ENCODE results near the gene LYL1. TPM values are rescaled to one million over a fixed set of nuclear protein-coding genes. Genes with fewer than 3 reads are reported as not detected.
A peak's percentile ranks its signal among the peaks of the same experiment; 100 is the strongest.

The LYL1 gene
- total RNA-seq, 4 donors from 2014 or later = 4.5 to 33.4 (median 16.7) TPM

GRCh38 chr19:13098277-13099072 lies 4.2 kb downstream of the LYL1 start:
- 1 to 9% methylated on average over 23 to 36 of the region's 58 CpGs for WGBS, 2 donors (ENCODE audit: low coverage in 1 of 2)

GRCh38 chr19:13097463-13098258 lies 5.0 kb downstream of the LYL1 start:
- intact Hi-C loops (cut with DNase I; ENCODE audit: low total_unique reads) = loop anchor here (10.0 kb wide), 1 partner anchor 213 kb away; the partner anchor contains the start of genes DNASE2 and KLF1
- Histone ChIP-seq H3K4me1 (peaks cover 32 to 73% (median 59%) of the 10 kb centered on the region in 4 donors), H3K9me3 (no peaks in the 10 kb centered on the region), H3K4me3 (peak overlapping the region; percentile 13 to 49 (median 38)), H3K27me3 (no peaks in the 10 kb centered on the region), H3K36me3 (no peaks in the 10 kb centered on the region), H3K27ac (peak overlapping the region; percentile 89 to 93 (median 92))
- WGBS, 2 donors (ENCODE audit: low coverage in 1 of 2) = 26 to 60% methylated on average over 2 to 33 of the region's 69 CpGs
- DNase-seq = no peak
- TF ChIP-seq POLR2AphosphoS5 (IDR thresholded peaks at IDR 0.05) (no peak), CTCF (IDR thresholded peaks at IDR 0.05) (no peak), EP300 (IDR thresholded peaks at IDR 0.05; ENCODE audit: low read depth) (no peak), POLR2A (IDR thresholded peaks at IDR 0.05) (no peak)
- in situ Hi-C loops (cut with MboI; ENCODE audit: low pct_ligation_motif_present in 1 of 4, low pct_unique_long_range_greater_than_20kb in 1 of 4, low sequenced_read_pairs in 3 of 4) = loop anchor here in 1 of 4 donors (25.0 kb wide), 1 partner anchor 110 kb away; the partner anchor contains the start of gene NFIX

More at GRCh38 chr19:13098277-13099072, 4.2 kb downstream of the LYL1 start:
- H3K9me3 ChIP-seq = no peaks in the 10 kb centered on the region
- H3K27me3 ChIP-seq = no peaks in the 10 kb centered on the region
- intact Hi-C loops (cut with DNase I; ENCODE audit: low total_unique reads) = loop anchor here (10.0 kb wide), 1 partner anchor 214 kb away; the partner anchor contains the start of genes DNASE2 and KLF1
- H3K27ac ChIP-seq = peak overlapping the region; percentile 89 to 93 (median 92)
- no peak for TF ChIP-seq EP300 (IDR thresholded peaks at IDR 0.05; ENCODE audit: low read depth)
- H3K4me3 ChIP-seq = peak overlapping the region; percentile 15 to 49 (median 38)
- H3K36me3 ChIP-seq = no peaks in the 10 kb centered on the region
- H3K4me1 ChIP-seq = peaks cover 38 to 80% (median 65%) of the 10 kb centered on the region in 4 donors
- DNase-seq = no peak
- in situ Hi-C loops (cut with MboI; ENCODE audit: low pct_ligation_motif_present in 1 of 4, low pct_unique_long_range_greater_than_20kb in 1 of 4, low sequenced_read_pairs in 3 of 4) = loop anchor here in 1 of 4 donors (25.0 kb wide), 1 partner anchor 111 kb away; the partner anchor contains the start of gene NFIX

- Histone ChIP-seq H3K4me1 (peaks cover 32 to 73% (median 57%) of the 10 kb centered on the region in 4 donors), H3K27me3 (no peaks in the 10 kb centered on the region), H3K27ac (peak overlapping the region; percentile 89 to 93 (median 92)), H3K36me3 (no peaks in the 10 kb centered on the region), H3K9me3 (no peaks in the 10 kb centered on the region), H3K4me3 (peak overlapping the region in 2 of 4 donors; percentile 41 to 49)
- TF ChIP-seq EP300 (IDR thresholded peaks at IDR 0.05; ENCODE audit: low read depth) = no peak
- TF ChIP-seq CTCF (IDR thresholded peaks at IDR 0.05) = no peak
- TF ChIP-seq POLR2AphosphoS5 (IDR thresholded peaks at IDR 0.05) = no peak
- TF ChIP-seq POLR2A (IDR thresholded peaks at IDR 0.05) = no peak
- in situ Hi-C loops (cut with MboI; ENCODE audit: low pct_ligation_motif_present in 1 of 4, low pct_unique_long_range_greater_than_20kb in 1 of 4, low sequenced_read_pairs in 3 of 4) (loop anchor here in 1 of 4 donors (25.0 kb wide), 1 partner anchor 110 kb away; the partner anchor contains the start of gene NFIX), intact Hi-C loops (cut with DNase I; ENCODE audit: low total_unique reads) (loop anchor here (10.0 kb wide), 1 partner anchor 212 kb away; the partner anchor contains the start of genes DNASE2 and KLF1)
- WGBS, 2 donors (ENCODE audit: low coverage in 1 of 2) = 42 to 57% methylated on average over 20 of the region's 20 CpGs
- DNase-seq = no peak
These were observed 5.6 kb downstream of the LYL1 start for GRCh38 chr19:13097033-13097462.

All from transverse colon (tissue), 4 donors.